Transverse colon (tissue), 4 donors: ENCODE measurements around the gene IFT81. TPM values are rescaled to one million over a fixed set of nuclear protein-coding genes. Genes with fewer than 3 reads are reported as not detected.

Experiments used
- DNase-seq: peaks from one replicate; pipeline ENCODE4 v3.0.0-alpha.2; 2019
- H3K27ac ChIP-seq, 4 donors: fragments of 200-600 bp; sonication (generic); 2 replicates each; pipeline ENCODE4 v1.5.1; 2016 to 2018; ENCODE audit warnings: inconsistent platforms in 4 of 4
- H3K27me3 ChIP-seq: fragments of 200-600 bp; sonication (generic); 2 replicates; pipeline ENCODE4 v1.5.1; 2017; ENCODE audit warnings: inconsistent platforms
- H3K36me3 ChIP-seq, 4 donors: fragments of 200-600 bp; sonication (generic); 2 replicates each; pipeline ENCODE4 v1.5.1; 2017 to 2019; ENCODE audit warnings: inconsistent platforms in 4 of 4
- H3K4me1 ChIP-seq, 4 donors: fragments of 200-600 bp; sonication (generic); 2 replicates each; pipeline ENCODE4 v1.5.1; 2017 to 2020; ENCODE audit warnings: inconsistent platforms in 4 of 4
- H3K4me3 ChIP-seq, 4 donors: fragments of 200-600 bp; sonication (generic); 1 replicate in 1 of 4; 2 replicates in 3 of 4; pipeline versions ENCODE4 v1.5.1 to v1.6.1; 2017 to 2019; ENCODE audit warnings: inconsistent platforms in 4 of 4
- H3K9me3 ChIP-seq, 2 donors: fragments of 200-600 bp; sonication (generic); 2 replicates each; pipeline ENCODE4 v1.5.1; 2017 to 2019; ENCODE audit warnings: inconsistent platforms in 2 of 2
- EP300 ChIP-seq: sonication (generic); formaldehyde crosslinking; IDR thresholded peaks from one replicate; pipeline ENCODE4 v1.6.1; 2017; ENCODE audit warnings: antibody characterized with exemption, low read depth
- POLR2A ChIP-seq: fragments of 450-650 bp; IDR thresholded peaks from one replicate; pipeline ENCODE4 v1.6.1; 2016; ENCODE audit warnings: antibody characterized with exemption, mild to moderate bottlenecking, moderate library complexity
- POLR2AphosphoS5 ChIP-seq, 3 donors: sonication (generic); formaldehyde crosslinking; IDR thresholded peaks; one replicate each; pipeline ENCODE4 v1.6.1; 2016; ENCODE audit warnings: antibody characterized with exemption in 3 of 3
- WGBS, 2 donors: methylation state at CpG; one replicate each; pipeline ENCODE4 v1.1.5; 2018; ENCODE audit warnings: low coverage in 1 of 2; 5-methylcytosine and 5-hydroxymethylcytosine counted together
- in situ Hi-C, 4 donors: fragments of 200-750 bp; cut with MboI; loops; one replicate each; pipeline versions ENCODE4 v1.15.0 to v1.15.1; 2017; ENCODE audit warnings: low sequenced_read_pairs in 3 of 4, low pct_ligation_motif_present in 1 of 4, low pct_unique_long_range_greater_than_20kb in 1 of 4
- intact Hi-C: fragments of 100-400 bp; cut with DNase I; formaldehyde crosslinking; loops from one replicate; pipeline ENCODE4 v1.15.1; 2023; ENCODE audit warnings: low total_unique reads
- total RNA-seq, 4 donors: library from RNA; depleted of rRNA; stranded (reverse); fragments of >200 nt; gene quantifications; one replicate each; pipeline ENCODE4 v1.1.0, GENCODE V29; 2016
- TF ChIP-seq, protein P1 (sequence below), 5 experiments: fragments of 200-600 bp in 3 of 5; fragments of 450-650 bp in 2 of 5; sonication (generic) in 3 of 5; IDR thresholded peaks; 1 replicate in 2 of 5; 2 replicates in 3 of 5; pipeline ENCODE4 v1.5.1; 2016 to 2017; ENCODE audit warnings: antibody characterized with exemption in 5 of 5, inconsistent platforms in 3 of 5, mild to moderate bottlenecking in 2 of 5, moderate library complexity in 1 of 5

Gene IFT81
- total RNA-seq, 4 donors from 2014 or later = 2.6 to 14.8 (median 6.4) TPM

DNA sequence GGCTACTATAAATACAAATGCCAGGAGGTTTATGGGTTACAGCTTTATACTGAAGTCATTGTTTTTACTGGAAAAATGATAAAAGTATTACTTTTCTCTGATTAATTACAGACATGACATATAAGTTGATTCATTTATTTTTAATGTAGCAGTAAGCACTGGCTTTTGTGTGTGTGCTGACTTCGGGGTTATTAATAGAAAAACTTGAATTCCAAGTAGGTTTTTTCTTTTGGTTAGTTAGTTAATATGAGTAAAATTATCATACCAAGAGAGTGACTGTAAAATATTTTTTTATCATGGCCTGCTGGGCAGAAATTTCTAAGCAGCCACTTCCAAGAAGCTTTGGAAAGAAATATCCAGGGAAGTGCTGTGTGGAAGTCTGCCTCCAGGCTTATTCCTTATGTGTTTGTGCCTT, 56.4 kb downstream of the IFT81 start:
- in situ Hi-C loops = no loop called here
- 81 to 82% methylated on average over 1 of the region's 1 CpG for WGBS, 2 donors
- no peak overlapping the region for H3K4me3 ChIP-seq
- peak overlapping the region in 2 of 4 donors; percentile 3 to 14 for H3K27ac ChIP-seq
- intact Hi-C loops = no loop called here
- no peaks in the 10 kb centered on the region for H3K4me1 ChIP-seq
- no peaks in the 10 kb centered on the region for H3K27me3 ChIP-seq
- TF ChIP-seq EP300 (no peak), POLR2AphosphoS5 (IDR thresholded peaks at IDR 0.05) (no peak), POLR2A (no peak)
- TF ChIP-seq, protein P1, sequence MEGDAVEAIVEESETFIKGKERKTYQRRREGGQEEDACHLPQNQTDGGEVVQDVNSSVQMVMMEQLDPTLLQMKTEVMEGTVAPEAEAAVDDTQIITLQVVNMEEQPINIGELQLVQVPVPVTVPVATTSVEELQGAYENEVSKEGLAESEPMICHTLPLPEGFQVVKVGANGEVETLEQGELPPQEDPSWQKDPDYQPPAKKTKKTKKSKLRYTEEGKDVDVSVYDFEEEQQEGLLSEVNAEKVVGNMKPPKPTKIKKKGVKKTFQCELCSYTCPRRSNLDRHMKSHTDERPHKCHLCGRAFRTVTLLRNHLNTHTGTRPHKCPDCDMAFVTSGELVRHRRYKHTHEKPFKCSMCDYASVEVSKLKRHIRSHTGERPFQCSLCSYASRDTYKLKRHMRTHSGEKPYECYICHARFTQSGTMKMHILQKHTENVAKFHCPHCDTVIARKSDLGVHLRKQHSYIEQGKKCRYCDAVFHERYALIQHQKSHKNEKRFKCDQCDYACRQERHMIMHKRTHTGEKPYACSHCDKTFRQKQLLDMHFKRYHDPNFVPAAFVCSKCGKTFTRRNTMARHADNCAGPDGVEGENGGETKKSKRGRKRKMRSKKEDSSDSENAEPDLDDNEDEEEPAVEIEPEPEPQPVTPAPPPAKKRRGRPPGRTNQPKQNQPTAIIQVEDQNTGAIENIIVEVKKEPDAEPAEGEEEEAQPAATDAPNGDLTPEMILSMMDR (IDR thresholded peaks at IDR 0.05) = no peak
- no peaks in the 10 kb centered on the region for H3K36me3 ChIP-seq
- H3K9me3 ChIP-seq = peaks cover 0 to 2% of the 10 kb centered on the region in 2 donors
- no peak for DNase-seq

DNA sequence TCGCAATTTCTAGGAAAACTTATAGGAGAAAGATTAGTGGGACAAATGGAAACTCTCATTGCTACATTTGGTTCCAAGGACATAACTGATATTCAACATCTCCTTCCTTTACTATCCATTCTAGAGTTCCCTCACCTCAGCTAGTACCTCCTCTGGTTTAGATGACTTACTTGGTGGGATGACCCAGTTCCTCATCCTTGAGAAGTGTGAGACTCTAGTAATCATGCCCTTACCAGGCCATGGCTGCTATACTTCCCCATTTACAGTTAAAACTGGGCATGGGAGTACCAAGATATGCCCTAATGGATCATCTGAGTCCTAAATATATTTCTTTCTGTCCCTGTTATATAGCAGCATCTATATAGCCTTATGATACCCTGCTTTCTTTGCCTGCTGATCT, 58.1 kb downstream of the IFT81 start:
- no peak for TF ChIP-seq POLR2AphosphoS5 (IDR thresholded peaks at IDR 0.05)
- TF ChIP-seq, protein P1 (IDR thresholded peaks at IDR 0.05) = no peak
- TF ChIP-seq POLR2A = no peak
- TF ChIP-seq EP300 = no peak
- Histone ChIP-seq H3K4me1 (no peaks in the 10 kb centered on the region), H3K4me3 (no peak overlapping the region), H3K9me3 (peaks cover 6 to 13% of the 10 kb centered on the region in 2 donors), H3K36me3 (peaks cover 0 to 4% (median 0%) of the 10 kb centered on the region in 4 donors), H3K27me3 (no peaks in the 10 kb centered on the region), H3K27ac (no peak overlapping the region)
- in situ Hi-C loops = no loop called here
- intact Hi-C loops = no loop called here
- WGBS, 2 donors = 89 to 100% methylated on average over 1 of the region's 1 CpG
- DNase-seq = no peak

DNA sequence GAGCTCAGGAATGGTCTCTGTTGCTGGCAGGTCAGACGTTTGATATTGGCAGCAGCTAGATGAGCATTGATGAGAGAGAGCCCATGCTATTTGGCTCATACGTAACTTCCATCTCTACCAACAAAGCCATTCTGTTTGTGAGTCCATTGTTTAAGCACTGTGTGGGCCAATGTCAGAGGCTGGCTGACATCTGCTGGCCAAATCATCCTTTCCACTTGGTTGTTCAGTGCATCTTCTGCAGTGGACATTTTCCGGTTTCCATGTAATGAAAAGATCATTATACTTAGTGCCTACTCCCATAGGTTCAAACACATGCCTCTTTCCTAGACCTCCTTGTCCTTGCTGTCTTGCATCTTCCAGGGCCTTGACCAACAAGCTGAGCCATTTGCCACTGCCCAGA, 59.2 kb downstream of the IFT81 start:
- 90 to 100% methylated on average over 2 to 3 of the region's 3 CpGs for WGBS, 2 donors
- intact Hi-C loops = no loop called here
- no peaks in the 10 kb centered on the region for H3K4me1 ChIP-seq
- H3K4me3 ChIP-seq = no peak overlapping the region
- DNase-seq = no peak
- H3K27me3 ChIP-seq = no peaks in the 10 kb centered on the region
- H3K9me3 ChIP-seq = peaks cover 6 to 13% of the 10 kb centered on the region in 2 donors
- in situ Hi-C loops = no loop called here
- peaks cover 0 to 4% (median 0%) of the 10 kb centered on the region in 4 donors for H3K36me3 ChIP-seq
- TF ChIP-seq EP300 = no peak
- TF ChIP-seq POLR2AphosphoS5 (IDR thresholded peaks at IDR 0.05) = no peak
- no peak for TF ChIP-seq POLR2A
- H3K27ac ChIP-seq = no peak overlapping the region

DNA sequence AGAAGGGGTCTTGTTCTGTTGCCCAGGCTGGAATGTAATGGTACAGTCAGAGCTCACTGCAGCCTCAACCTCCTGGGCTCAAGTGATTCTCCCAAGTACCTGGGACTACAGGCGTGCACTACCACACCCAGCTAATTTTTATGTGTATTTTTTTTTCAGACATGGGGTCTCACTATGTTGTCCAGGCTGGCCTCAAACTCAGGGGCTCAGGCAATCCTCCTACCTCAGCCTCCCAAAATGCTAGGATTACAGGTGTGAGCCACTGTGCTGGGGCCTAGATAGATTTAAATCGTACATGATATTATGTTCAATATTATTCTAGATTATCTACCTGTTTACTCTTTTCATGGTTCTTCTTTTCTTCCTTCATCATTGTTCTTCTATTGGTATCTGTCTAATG, 61.5 kb downstream of the IFT81 start:
- intact Hi-C loops (no loop called here), in situ Hi-C loops (no loop called here)
- Histone ChIP-seq H3K9me3 (peaks cover 6 to 13% of the 10 kb centered on the region in 2 donors), H3K4me1 (no peaks in the 10 kb centered on the region), H3K4me3 (no peak overlapping the region), H3K27me3 (no peaks in the 10 kb centered on the region), H3K36me3 (peaks cover 0 to 4% (median 0%) of the 10 kb centered on the region in 4 donors), H3K27ac (no peak overlapping the region)
- TF ChIP-seq POLR2AphosphoS5 (IDR thresholded peaks at IDR 0.05) (no peak), POLR2A (no peak), EP300 (no peak)
- TF ChIP-seq, protein P1 (IDR thresholded peaks at IDR 0.05) = no peak
- 97 to 100% methylated on average over 1 to 2 of the region's 2 CpGs for WGBS, 2 donors
- no peak for DNase-seq

DNA sequence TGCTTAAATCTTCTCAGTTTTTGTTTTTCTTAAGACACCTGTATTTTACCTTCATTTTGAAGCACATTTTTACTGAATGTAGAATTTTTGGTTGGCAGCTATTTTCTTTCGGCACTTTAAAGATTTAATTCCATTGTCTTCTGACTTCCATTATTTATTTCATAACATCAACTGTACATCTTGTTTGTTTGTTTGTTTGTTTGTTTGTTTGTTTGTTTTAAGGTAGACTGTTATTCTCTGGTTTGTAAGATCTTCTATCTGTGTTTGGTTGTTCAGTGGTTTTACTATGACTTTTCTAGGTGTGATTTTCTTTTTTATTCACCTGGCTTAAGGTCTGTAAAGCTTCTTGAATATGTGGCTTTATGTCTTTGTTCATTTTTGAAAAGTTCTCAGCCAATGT, 61.9 kb downstream of the IFT81 start:
- TF ChIP-seq EP300 (no peak), POLR2AphosphoS5 (IDR thresholded peaks at IDR 0.05) (no peak), POLR2A (no peak)
- TF ChIP-seq, protein P1 (IDR thresholded peaks at IDR 0.05) = no peak
- peaks cover 0 to 4% (median 0%) of the 10 kb centered on the region in 4 donors for H3K36me3 ChIP-seq
- no peaks in the 10 kb centered on the region for H3K4me1 ChIP-seq
- WGBS, 2 donors = 90 to 100% methylated on average over 1 of the region's 1 CpG
- intact Hi-C loops (no loop called here), in situ Hi-C loops (no loop called here)
- H3K9me3 ChIP-seq = peaks cover 6 to 13% of the 10 kb centered on the region in 2 donors
- DNase-seq = no peak
- H3K27me3 ChIP-seq = no peaks in the 10 kb centered on the region
- H3K27ac ChIP-seq = no peak overlapping the region
- H3K4me3 ChIP-seq = no peak overlapping the region
